IMR-90 (cell line): ENCODE results near the gene KNG1. TPM values are rescaled to one million over a fixed set of nuclear protein-coding genes. Genes with fewer than 3 reads are reported as not detected.

ENCODE experiments used
- ATAC-seq: fragments of 200-7000 bp; cut with Tn5 transposase; 2 replicates; pipeline ENCODE4 v1.9.1; 2020; ENCODE audit warnings: low read depth, mild to moderate bottlenecking, moderate library complexity
- BruUV-seq: library from RNA; stranded (reverse); fragments of 400-500 nt; replicated peaks from 2 replicates; lab custom pipeline; 2021; lab: Mats Ljungman, UMichigan
- CTCF ChIA-PET: fragments of 300-600 bp; formaldehyde crosslinking; extraction: SDS; loops from one replicate; lab custom pipeline; 2021; ENCODE audit warnings: antibody characterized with exemption; lab: Yijun Ruan, JAX
- POLR2A ChIA-PET: fragments of 300-600 bp; sonication (Branson Sonifier 250); formaldehyde crosslinking; loops from one replicate; lab custom pipeline; 2022; ENCODE audit warnings: antibody characterized with exemption; ENCODE audit not compliant: unreplicated experiment; lab: Charles Lee
- DNase-seq: peaks from one replicate; pipeline ENCODE4 v3.0.0; 2013
- H2AFZ ChIP-seq: replicated peaks from 2 replicates; pipeline ENCODE3; 2013; ENCODE audit warnings: low read length, mild to moderate bottlenecking; ENCODE audit not compliant: poor library complexity
- H2AK5ac ChIP-seq: 2 replicates; pipeline ENCODE4 v1.6.1; 2013; ENCODE audit warnings: low read depth, low read length, inconsistent platforms
- H2AK9ac ChIP-seq: replicated peaks from 2 replicates; pipeline ENCODE3; 2013; ENCODE audit warnings: mild to moderate bottlenecking, low read depth, low read length, moderate library complexity; ENCODE audit not compliant: poor library complexity
- H2BK120ac ChIP-seq: 2 replicates; pipeline ENCODE4 v1.6.1; 2013; ENCODE audit warnings: low read depth, low read length, inconsistent platforms
- H2BK15ac ChIP-seq: 3 replicates; pipeline ENCODE4 v1.6.1; 2013; ENCODE audit warnings: low read depth, low read length, inconsistent platforms
- H2BK20ac ChIP-seq: 2 replicates; pipeline ENCODE4 v1.6.1; 2013; ENCODE audit warnings: low read depth, mild to moderate bottlenecking, inconsistent platforms, low read length, moderate library complexity
- H2BK5ac ChIP-seq: 2 replicates; pipeline ENCODE4 v1.6.1; 2013; ENCODE audit warnings: mild to moderate bottlenecking, low read depth, low read length, inconsistent platforms; ENCODE audit not compliant: poor library complexity, severe bottlenecking
- H3K14ac ChIP-seq: replicated peaks from 2 replicates; pipeline ENCODE4 v1.6.1; 2013; ENCODE audit warnings: low read depth, low read length, inconsistent platforms
- H3K18ac ChIP-seq: 2 replicates; pipeline ENCODE4 v1.6.1; 2013; ENCODE audit warnings: low read depth, low read length, control low read depth
- H3K23ac ChIP-seq: 2 replicates; pipeline ENCODE4 v1.6.1; 2013; ENCODE audit warnings: low read depth, low read length, inconsistent platforms
- H3K27ac ChIP-seq: 2 replicates; pipeline ENCODE4 v1.5.1; 2013; ENCODE audit warnings: mild to moderate bottlenecking, control low read depth, low read length; ENCODE audit not compliant: insufficient read depth
- H3K27me3 ChIP-seq: 2 replicates; pipeline ENCODE4 v1.6.1; 2013; ENCODE audit warnings: low read length; ENCODE audit not compliant: control insufficient read depth, insufficient read depth
- H3K36me3 ChIP-seq: 2 replicates; pipeline ENCODE4 v1.6.1; 2013; ENCODE audit warnings: low read length, mixed read lengths; ENCODE audit not compliant: control insufficient read depth, insufficient read depth
- H3K4ac ChIP-seq: 2 replicates; pipeline ENCODE4 v1.6.1; 2013; ENCODE audit warnings: low read depth, low read length, inconsistent platforms
- H3K4me1 ChIP-seq: 2 replicates; pipeline ENCODE4 v1.6.1; 2013; ENCODE audit warnings: low read length, mixed read lengths; ENCODE audit not compliant: control insufficient read depth, insufficient read depth
- H3K4me2 ChIP-seq: 2 replicates; pipeline ENCODE4 v1.6.1; 2013; ENCODE audit warnings: low read depth, mild to moderate bottlenecking, control low read depth, low read length, moderate library complexity
- H3K4me3 ChIP-seq: 2 replicates; pipeline ENCODE4 v1.5.1; 2013; ENCODE audit warnings: low read depth, mild to moderate bottlenecking, control low read depth, low read length, moderate library complexity; ENCODE audit not compliant: insufficient read depth
- H3K56ac ChIP-seq: 2 replicates; pipeline ENCODE4 v1.6.1; 2013; ENCODE audit warnings: low read length, inconsistent platforms; ENCODE audit not compliant: insufficient read depth; ENCODE audit errors: extremely low read depth
- H3K79me1 ChIP-seq, 2 experiments: 2 replicates each; pipeline ENCODE4 v1.6.1; 2013; ENCODE audit warnings: low read length in 2 of 2, inconsistent platforms in 1 of 2, low read depth in 1 of 2
- H3K9ac ChIP-seq: 2 replicates; pipeline ENCODE4 v1.6.1; 2013; ENCODE audit warnings: low read depth, low read length, control low read depth
- H3K9me1 ChIP-seq: 2 replicates; pipeline ENCODE4 v1.6.1; 2013; ENCODE audit warnings: low read length, inconsistent platforms; ENCODE audit not compliant: insufficient read depth
- H3K9me3 ChIP-seq: 2 replicates; pipeline ENCODE4 v1.6.1; 2013; ENCODE audit warnings: low read length; ENCODE audit not compliant: control insufficient read depth, insufficient read depth
- H4K20me1 ChIP-seq: 2 replicates; pipeline ENCODE4 v1.6.1; 2013; ENCODE audit warnings: low read length, inconsistent platforms; ENCODE audit not compliant: insufficient read depth
- H4K5ac ChIP-seq: 2 replicates; pipeline ENCODE4 v1.6.1; 2013; ENCODE audit warnings: mild to moderate bottlenecking, low read depth, low read length, control low read depth
- H4K8ac ChIP-seq, 2 experiments: 2 replicates each; pipeline ENCODE4 v1.6.1; 2013; ENCODE audit warnings: low read depth in 2 of 2, low read length in 2 of 2, control low read depth in 1 of 2, inconsistent platforms in 1 of 2
- H4K91ac ChIP-seq: 2 replicates; pipeline ENCODE4 v1.6.1; 2013; ENCODE audit warnings: low read depth, low read length, inconsistent platforms; ENCODE audit not compliant: insufficient read depth
- BHLHE40 ChIP-seq: fragments of 150-350 bp; IDR thresholded peaks from 2 replicates; pipeline ENCODE4 v1.6.1; 2016; ENCODE audit warnings: mild to moderate bottlenecking, low read depth, low read length
- CEBPB ChIP-seq: IDR thresholded peaks from 2 replicates; pipeline ENCODE4 v1.6.1; 2012; ENCODE audit warnings: low read depth, low read length, improper control_type of control experiment
- CHD1 ChIP-seq: IDR thresholded peaks from 2 replicates; pipeline ENCODE4 v1.6.1; 2012; ENCODE audit warnings: low read depth, low read length, improper control_type of control experiment
- CTCF ChIP-seq: conservative IDR thresholded peaks from 2 replicates; pipeline ENCODE4 v1.5.1; 2012; ENCODE audit warnings: mild to moderate bottlenecking, low read depth, low read length, improper control_type of control experiment
- ELK1 ChIP-seq: fragments of 150-350 bp; IDR thresholded peaks from 2 replicates; pipeline ENCODE4 v1.6.1; 2016; ENCODE audit warnings: low read depth, mild to moderate bottlenecking, low read length, moderate library complexity, borderline replicate concordance
- FOS ChIP-seq: fragments of 150-350 bp; IDR thresholded peaks from 2 replicates; pipeline ENCODE4 v1.6.1; 2016; ENCODE audit warnings: low read depth, low read length
- MAFK ChIP-seq: IDR thresholded peaks from 2 replicates; pipeline ENCODE4 v1.6.1; 2012; ENCODE audit warnings: low read depth, low read length, improper control_type of control experiment
- MAZ ChIP-seq: IDR thresholded peaks from 2 replicates; pipeline ENCODE4 v1.6.1; 2012; ENCODE audit warnings: low read depth, mild to moderate bottlenecking, low read length, improper control_type of control experiment, moderate library complexity, borderline replicate concordance
- MXI1 ChIP-seq: IDR thresholded peaks from 2 replicates; pipeline ENCODE4 v1.6.1; 2012; ENCODE audit warnings: low read depth, mild to moderate bottlenecking, low read length, moderate library complexity, borderline replicate concordance
- NFE2L2 ChIP-seq: fragments of 150-350 bp; IDR thresholded peaks from 2 replicates; pipeline ENCODE4 v1.6.1; 2016; ENCODE audit warnings: low read depth, mild to moderate bottlenecking, low read length
- POLR2A ChIP-seq: IDR thresholded peaks from 2 replicates; pipeline ENCODE4 v1.6.1; 2012; ENCODE audit warnings: mild to moderate bottlenecking, low read depth, low read length
- RAD21 ChIP-seq: IDR thresholded peaks from 2 replicates; pipeline ENCODE4 v1.6.1; 2012; ENCODE audit warnings: low read length, improper control_type of control experiment
- RCOR1 ChIP-seq: IDR thresholded peaks from 2 replicates; pipeline ENCODE4 v1.6.1; 2012; ENCODE audit warnings: mild to moderate bottlenecking, low read length, improper control_type of control experiment; ENCODE audit not compliant: insufficient replicate concordance
- RFX5 ChIP-seq: IDR thresholded peaks from 2 replicates; pipeline ENCODE4 v1.8.0; 2012; ENCODE audit warnings: low read depth, mild to moderate bottlenecking, low read length, moderate library complexity
- SMC3 ChIP-seq: fragments of 150-350 bp; IDR thresholded peaks from 2 replicates; pipeline ENCODE4 v1.6.1; 2016; ENCODE audit warnings: low read depth, mild to moderate bottlenecking, antibody characterized with exemption, low read length, moderate library complexity
- WGBS, 2 experiments: methylation state at CpG; one replicate each; pipeline versions ENCODE4 v1.1.5 to v1.1.7; 2013; ENCODE audit warnings: missing lambda C conversion rate in 2 of 2; ENCODE audit not compliant: insufficient read length in 1 of 2; ENCODE audit errors: extremely low coverage in 2 of 2; 5-methylcytosine and 5-hydroxymethylcytosine counted together
- dilution Hi-C: fragments of 300-500 bp; cut with HindIII; formaldehyde crosslinking; loops from one replicate; pipeline ENCODE4 v1.14.3; 2018; ENCODE audit warnings: low sequenced_read_pairs; ENCODE audit not compliant: unreplicated experiment
- in situ Hi-C: fragments of 300-500 bp; cut with MboI; formaldehyde crosslinking; loops from 3 replicates; pipeline ENCODE4 v1.14.3; 2019; ENCODE audit warnings: low sequenced_read_pairs, inconsistent platforms, mixed read lengths
- intact Hi-C: fragments of 100-400 bp; cut with micrococcal nuclease; formaldehyde crosslinking; loops from 2 replicates; pipeline ENCODE4 v1.10.0; 2022
- polyA plus RNA-seq, 3 experiments: library from polyadenylated mRNA; depleted of rRNA; stranded (reverse); fragments of >200 nt; gene quantifications; 2 replicates each; pipeline ENCODE4 v1.2.3, GENCODE V29; 2012; ENCODE audit warnings: low replicate concordance in 1 of 3
- total RNA-seq: library from RNA; depleted of rRNA; stranded (reverse); fragments of >200 nt; gene quantifications from 2 replicates; pipeline ENCODE4 v1.2.3, GENCODE V29; 2012
- TF ChIP-seq, protein P1 (sequence below): fragments of 150-350 bp; IDR thresholded peaks from 2 replicates; pipeline ENCODE4 v1.6.1; 2017; ENCODE audit warnings: mild to moderate bottlenecking, antibody characterized with exemption, low read length, low read depth

Gene KNG1
- total and polyA plus RNA-seq, 2 of the 4 experiments (the other 2 are of a cell fraction): not detected

DNA sequence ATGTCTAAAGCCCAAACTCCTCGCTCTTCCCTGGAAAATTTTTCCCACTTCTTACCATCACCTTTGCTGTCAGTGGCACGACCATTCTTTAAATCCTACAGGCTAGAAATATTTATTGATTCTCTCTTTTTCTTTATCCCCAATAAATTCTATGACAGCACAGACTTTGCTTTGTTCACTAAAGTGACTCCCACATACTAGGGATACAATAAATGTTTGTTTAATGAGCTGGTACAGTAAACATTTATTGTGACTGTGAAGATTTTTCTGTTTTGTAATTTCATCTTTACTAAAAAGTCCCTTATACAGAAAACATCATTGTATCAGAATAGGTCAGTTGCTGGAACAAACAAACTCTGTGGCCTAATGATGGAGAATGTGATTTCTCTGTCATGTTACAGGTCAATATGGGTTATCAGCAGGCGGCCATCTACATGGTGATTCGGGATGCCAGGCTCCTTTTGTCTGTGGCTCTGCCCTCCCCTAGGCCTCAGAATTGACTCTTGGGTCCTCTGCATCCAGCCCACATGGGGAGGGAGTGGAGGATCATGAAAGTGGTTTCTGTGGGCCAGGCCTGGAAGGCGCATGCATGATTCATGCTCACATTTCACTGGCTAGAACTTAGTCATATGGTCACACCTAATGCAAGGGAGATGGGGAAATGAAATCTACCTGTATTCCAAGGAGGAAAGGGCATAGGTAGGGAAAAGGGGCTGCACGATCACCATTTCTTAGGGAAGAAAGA lies 22.7 kb upstream of the KNG1 start:
- no peak overlapping the region for H3K4me2 ChIP-seq
- H2BK20ac ChIP-seq: no peak overlapping the region
- intact Hi-C loops: no loop called here
- H4K8ac ChIP-seq: no peak overlapping the region
- H3K27me3 ChIP-seq: peaks cover 13% of the 10 kb centered on the region
- CTCF ChIA-PET: interaction anchor here (1.6 kb wide), 1 partner anchor 77 kb away, joined by 3 read pairs; no protein-coding TSS in a partner anchor
- H4K20me1 ChIP-seq: no peaks in the 10 kb centered on the region
- no peak overlapping the region for H3K4me3 ChIP-seq
- no peak overlapping the region for H3K18ac ChIP-seq
- H3K27ac ChIP-seq: no peak overlapping the region
- no peaks in the 10 kb centered on the region for H3K36me3 ChIP-seq
- POLR2A ChIA-PET: no interaction called here
- H3K4me1 ChIP-seq: no peaks in the 10 kb centered on the region
- no peak overlapping the region for H2BK5ac ChIP-seq
- TF ChIP-seq RAD21 (no peak), MAFK (no peak), NFE2L2 (no peak), CTCF (no peak), CHD1 (no peak), FOS (no peak), BHLHE40 (no peak), MAZ (no peak), RCOR1 (no peak), RFX5 (no peak), CEBPB (no peak), ELK1 (no peak), SMC3 (no peak), POLR2A (no peak), MXI1 (no peak)
- TF ChIP-seq, protein P1, sequence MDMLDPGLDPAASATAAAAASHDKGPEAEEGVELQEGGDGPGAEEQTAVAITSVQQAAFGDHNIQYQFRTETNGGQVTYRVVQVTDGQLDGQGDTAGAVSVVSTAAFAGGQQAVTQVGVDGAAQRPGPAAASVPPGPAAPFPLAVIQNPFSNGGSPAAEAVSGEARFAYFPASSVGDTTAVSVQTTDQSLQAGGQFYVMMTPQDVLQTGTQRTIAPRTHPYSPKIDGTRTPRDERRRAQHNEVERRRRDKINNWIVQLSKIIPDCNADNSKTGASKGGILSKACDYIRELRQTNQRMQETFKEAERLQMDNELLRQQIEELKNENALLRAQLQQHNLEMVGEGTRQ: no peak
- no peak overlapping the region for H2AK5ac ChIP-seq
- no TSS peak for BruUV-seq
- no peak overlapping the region for H3K9ac ChIP-seq
- H2AK9ac ChIP-seq: no peak overlapping the region
- no peak overlapping the region for H4K91ac ChIP-seq
- ATAC-seq: no peak
- no peak overlapping the region for H3K4ac ChIP-seq
- WGBS, 2 experiments: 71% methylated on average over 1 of the region's 6 CpGs; no CpG with 5 or more reads in 1 of the 2 experiments
- no peak overlapping the region for H2AFZ ChIP-seq
- H3K14ac ChIP-seq: no peak overlapping the region
- H3K23ac ChIP-seq: no peak overlapping the region
- DNase-seq: no peak
- dilution Hi-C loops: no loop called here
- no peak overlapping the region for H2BK120ac ChIP-seq
- no peaks in the 10 kb centered on the region for H3K79me1 ChIP-seq
- H2BK15ac ChIP-seq: no peak overlapping the region
- no peak overlapping the region for H3K56ac ChIP-seq
- in situ Hi-C loops: no loop called here
- no peak overlapping the region for H4K5ac ChIP-seq
- H3K9me1 ChIP-seq: no peaks in the 10 kb centered on the region
- no peaks in the 10 kb centered on the region for H3K9me3 ChIP-seq
